Measurements from ENCODE around the gene GCNT2.
"Not testable (repeated sequence)": the region's sequence is repeated elsewhere in the genome, so short reads cannot be mapped to it uniquely, and the experiment has no call there.

GRCh38 chr6:10575519-10575918 lies 54.4 kb downstream of the GCNT2 start:
- not testable (repeated sequence) for TF ChIP-seq CTCF (conservative IDR thresholded peaks at IDR 0.05 in 1 of 2, IDR thresholded peaks at IDR 0.05 in 1 of 2; ENCODE audit: low read depth in 1 of 2, low read length in 2 of 2); EZH2 (IDR thresholded peaks at IDR 0.05; ENCODE audit: low read length, missing control alignments)

Data from fibroblast of lung (primary cell).